ENCODE data around the gene DIS3L2.
"Not testable (repeated sequence)": the region's sequence is repeated elsewhere in the genome, so short reads cannot be mapped to it uniquely, and the experiment has no call there.

Gene DIS3L2

GRCh38 chr2:232103140-232103737 lies 141.7 kb downstream of the DIS3L2 start:
- H3K27ac ChIP-seq (ENCODE audit: low read length) = no peak overlapping the region
- no peak overlapping the region for H3K4me3 ChIP-seq (ENCODE audit: low read depth in 1 of 2, low read length in 2 of 2)
- no peaks in the 10 kb centered on the region for H3K27me3 ChIP-seq (ENCODE audit: low read depth, low read length)
- no peaks in the 10 kb centered on the region for H3K36me3 ChIP-seq (ENCODE audit: control insufficient read depth in 1 of 2, insufficient read depth in 2 of 2, low read length in 2 of 2)
- H3K9me3 ChIP-seq (ENCODE audit: control insufficient read depth in 1 of 2, low read length in 2 of 2) = no peaks in the 10 kb centered on the region
- H3K4me1 ChIP-seq (ENCODE audit: control insufficient read depth in 1 of 2, insufficient read depth in 2 of 2, low read length in 2 of 2) = peaks cover 0 to 12% of the 10 kb centered on the region in 2 donors

- no peak overlapping the region for H3K4me3 ChIP-seq (ENCODE audit: low read depth in 1 of 2, low read length in 2 of 2)
- no peak overlapping the region for H3K27ac ChIP-seq (ENCODE audit: low read length)
- H3K9me3 ChIP-seq (ENCODE audit: control insufficient read depth in 1 of 2, low read length in 2 of 2) = no peaks in the 10 kb centered on the region
- no peaks in the 10 kb centered on the region for H3K36me3 ChIP-seq (ENCODE audit: control insufficient read depth in 1 of 2, insufficient read depth in 2 of 2, low read length in 2 of 2)
- H3K27me3 ChIP-seq (ENCODE audit: low read depth, low read length) = no peaks in the 10 kb centered on the region
- H3K4me1 ChIP-seq (ENCODE audit: control insufficient read depth in 1 of 2, insufficient read depth in 2 of 2, low read length in 2 of 2) = peaks cover 0 to 12% of the 10 kb centered on the region in 2 donors
Measured at GRCh38 chr2:232104076-232104646, 142.6 kb downstream of the DIS3L2 start.

GRCh38 chr2:232111551-232111950 lies 150.0 kb downstream of the DIS3L2 start:
- no peak overlapping the region for H3K4me3 ChIP-seq (ENCODE audit: low read depth in 1 of 2, low read length in 2 of 2)
- H3K9me3 ChIP-seq (ENCODE audit: control insufficient read depth in 1 of 2, low read length in 2 of 2) = no peaks in the 10 kb centered on the region
- no peak overlapping the region for H3K27ac ChIP-seq (ENCODE audit: low read length)
- H3K27me3 ChIP-seq (ENCODE audit: low read depth, low read length) = no peaks in the 10 kb centered on the region
- H3K36me3 ChIP-seq (ENCODE audit: control insufficient read depth in 1 of 2, insufficient read depth in 2 of 2, low read length in 2 of 2) = no peaks in the 10 kb centered on the region
- H3K4me1 ChIP-seq (ENCODE audit: control insufficient read depth in 1 of 2, insufficient read depth in 2 of 2, low read length in 2 of 2) = no peaks in the 10 kb centered on the region

- no peaks in the 10 kb centered on the region for H3K27me3 ChIP-seq (ENCODE audit: low read depth, low read length)
- no peaks in the 10 kb centered on the region for H3K4me1 ChIP-seq (ENCODE audit: control insufficient read depth in 1 of 2, insufficient read depth in 2 of 2, low read length in 2 of 2)
- no peaks in the 10 kb centered on the region for H3K36me3 ChIP-seq (ENCODE audit: control insufficient read depth in 1 of 2, insufficient read depth in 2 of 2, low read length in 2 of 2)
- H3K4me3 ChIP-seq (ENCODE audit: low read depth in 1 of 2, low read length in 2 of 2) = no peak overlapping the region
- H3K9me3 ChIP-seq (ENCODE audit: control insufficient read depth in 1 of 2, low read length in 2 of 2) = no peaks in the 10 kb centered on the region
- H3K27ac ChIP-seq (ENCODE audit: low read length) = no peak overlapping the region
Measured at GRCh38 chr2:232113821-232114220, 152.3 kb downstream of the DIS3L2 start.

- H3K9me3 ChIP-seq (ENCODE audit: control insufficient read depth in 1 of 2, low read length in 2 of 2) = not testable (repeated sequence)
Measured at GRCh38 chr2:232115728-232116361, 154.3 kb downstream of the DIS3L2 start.

GRCh38 chr2:232116852-232117251 lies 155.3 kb downstream of the DIS3L2 start:
- Histone ChIP-seq H3K4me3 (ENCODE audit: low read depth in 1 of 2, low read length in 2 of 2) (no peak overlapping the region), H3K27ac (ENCODE audit: low read length) (no peak overlapping the region), H3K4me1 (ENCODE audit: control insufficient read depth in 1 of 2, insufficient read depth in 2 of 2, low read length in 2 of 2) (no peaks in the 10 kb centered on the region), H3K9me3 (ENCODE audit: control insufficient read depth in 1 of 2, low read length in 2 of 2) (no peaks in the 10 kb centered on the region), H3K27me3 (ENCODE audit: low read depth, low read length) (no peaks in the 10 kb centered on the region), H3K36me3 (ENCODE audit: control insufficient read depth in 1 of 2, insufficient read depth in 2 of 2, low read length in 2 of 2) (no peaks in the 10 kb centered on the region)

More at GRCh38 chr2:232115728-232116361, 154.3 kb downstream of the DIS3L2 start:
- H3K4me1 ChIP-seq (ENCODE audit: control insufficient read depth in 1 of 2, insufficient read depth in 2 of 2, low read length in 2 of 2); H3K27ac ChIP-seq (ENCODE audit: low read length); H3K36me3 ChIP-seq (ENCODE audit: control insufficient read depth in 1 of 2, insufficient read depth in 2 of 2, low read length in 2 of 2); H3K27me3 ChIP-seq (ENCODE audit: low read depth, low read length); H3K4me3 ChIP-seq (ENCODE audit: low read depth in 1 of 2, low read length in 2 of 2): not testable (repeated sequence)

- H3K9me3 ChIP-seq (ENCODE audit: control insufficient read depth in 1 of 2, low read length in 2 of 2) = no peaks in the 10 kb centered on the region
- no peak overlapping the region for H3K27ac ChIP-seq (ENCODE audit: low read length)
- no peaks in the 10 kb centered on the region for H3K36me3 ChIP-seq (ENCODE audit: control insufficient read depth in 1 of 2, insufficient read depth in 2 of 2, low read length in 2 of 2)
- H3K27me3 ChIP-seq (ENCODE audit: low read depth, low read length) = no peaks in the 10 kb centered on the region
- H3K4me1 ChIP-seq (ENCODE audit: control insufficient read depth in 1 of 2, insufficient read depth in 2 of 2, low read length in 2 of 2) = no peaks in the 10 kb centered on the region
- no peak overlapping the region for H3K4me3 ChIP-seq (ENCODE audit: low read depth in 1 of 2, low read length in 2 of 2)
Measured at GRCh38 chr2:232117413-232117812, 155.9 kb downstream of the DIS3L2 start.

GRCh38 chr2:232120911-232121310 lies 159.4 kb downstream of the DIS3L2 start:
- Histone ChIP-seq H3K27ac (ENCODE audit: low read length) (no peak overlapping the region), H3K27me3 (ENCODE audit: low read depth, low read length) (no peaks in the 10 kb centered on the region), H3K36me3 (ENCODE audit: control insufficient read depth in 1 of 2, insufficient read depth in 2 of 2, low read length in 2 of 2) (no peaks in the 10 kb centered on the region), H3K4me1 (ENCODE audit: control insufficient read depth in 1 of 2, insufficient read depth in 2 of 2, low read length in 2 of 2) (no peaks in the 10 kb centered on the region), H3K4me3 (ENCODE audit: low read depth in 1 of 2, low read length in 2 of 2) (no peak overlapping the region), H3K9me3 (ENCODE audit: control insufficient read depth in 1 of 2, low read length in 2 of 2) (no peaks in the 10 kb centered on the region)

GRCh38 chr2:232124309-232124708 lies 162.8 kb downstream of the DIS3L2 start:
- Histone ChIP-seq H3K9me3 (ENCODE audit: control insufficient read depth in 1 of 2, low read length in 2 of 2) (no peaks in the 10 kb centered on the region), H3K36me3 (ENCODE audit: control insufficient read depth in 1 of 2, insufficient read depth in 2 of 2, low read length in 2 of 2) (no peaks in the 10 kb centered on the region), H3K27me3 (ENCODE audit: low read depth, low read length) (no peaks in the 10 kb centered on the region), H3K27ac (ENCODE audit: low read length) (no peak overlapping the region), H3K4me3 (ENCODE audit: low read depth in 1 of 2, low read length in 2 of 2) (no peak overlapping the region), H3K4me1 (ENCODE audit: control insufficient read depth in 1 of 2, insufficient read depth in 2 of 2, low read length in 2 of 2) (no peaks in the 10 kb centered on the region)

GRCh38 chr2:232126301-232127099 lies 165.0 kb downstream of the DIS3L2 start:
- Histone ChIP-seq H3K36me3 (ENCODE audit: control insufficient read depth in 1 of 2, insufficient read depth in 2 of 2, low read length in 2 of 2) (peaks cover 0 to 4% of the 10 kb centered on the region in 2 donors), H3K27ac (ENCODE audit: low read length) (no peak overlapping the region), H3K4me1 (ENCODE audit: control insufficient read depth in 1 of 2, insufficient read depth in 2 of 2, low read length in 2 of 2) (no peaks in the 10 kb centered on the region), H3K27me3 (ENCODE audit: low read depth, low read length) (no peaks in the 10 kb centered on the region), H3K9me3 (ENCODE audit: control insufficient read depth in 1 of 2, low read length in 2 of 2) (no peaks in the 10 kb centered on the region), H3K4me3 (ENCODE audit: low read depth in 1 of 2, low read length in 2 of 2) (no peak overlapping the region)

GRCh38 chr2:232129483-232129882 lies 168.0 kb downstream of the DIS3L2 start:
- no peaks in the 10 kb centered on the region for H3K4me1 ChIP-seq (ENCODE audit: control insufficient read depth in 1 of 2, insufficient read depth in 2 of 2, low read length in 2 of 2)
- no peaks in the 10 kb centered on the region for H3K9me3 ChIP-seq (ENCODE audit: control insufficient read depth in 1 of 2, low read length in 2 of 2)
- no peak overlapping the region for H3K4me3 ChIP-seq (ENCODE audit: low read depth in 1 of 2, low read length in 2 of 2)
- no peak overlapping the region for H3K27ac ChIP-seq (ENCODE audit: low read length)
- no peaks in the 10 kb centered on the region for H3K27me3 ChIP-seq (ENCODE audit: low read depth, low read length)
- H3K36me3 ChIP-seq (ENCODE audit: control insufficient read depth in 1 of 2, insufficient read depth in 2 of 2, low read length in 2 of 2) = peaks cover 4 to 20% of the 10 kb centered on the region in 2 donors

Data from muscle layer of duodenum (tissue), 2 donors.